ENCODE measurements around the gene WWOX. TPM values are rescaled to one million over a fixed set of nuclear protein-coding genes. Genes with fewer than 3 reads are reported as not detected.
"Not testable (repeated sequence)": the region's sequence is repeated elsewhere in the genome, so short reads cannot be mapped to it uniquely, and the experiment has no call there.

WWOX gene
- total RNA-seq, 1 donor from 2014 or later, result 16.7 TPM

DNA sequence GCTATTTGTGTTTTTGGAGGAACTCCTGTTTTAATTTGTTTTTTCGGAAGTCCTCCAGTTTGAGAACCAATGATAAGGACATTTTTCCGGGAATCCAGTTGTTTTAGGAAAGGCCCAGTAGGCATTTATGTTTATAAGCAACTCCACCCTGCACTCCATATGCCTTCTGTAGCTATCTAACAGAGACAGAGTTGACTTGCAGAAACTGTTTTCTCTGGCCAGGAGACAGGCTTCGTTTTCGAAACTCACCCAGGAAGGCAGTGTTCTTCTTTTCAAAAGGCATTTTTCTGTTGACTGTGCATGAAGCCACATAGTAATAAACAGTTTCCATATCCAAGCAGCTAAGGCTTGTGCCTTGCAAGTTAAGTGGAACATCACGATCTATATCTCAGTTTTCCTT is 587.1 kb downstream of the WWOX start:
- Histone ChIP-seq H3K27me3 (ENCODE audit: control insufficient read depth in 3 of 3, insufficient read depth in 3 of 3, low read length in 3 of 3) (no peaks in the 10 kb centered on the region), H3K4me3 (ENCODE audit: low read length in 3 of 3) (no peak overlapping the region), H3K27ac (ENCODE audit: low read depth, low read length) (no peak overlapping the region), H3K9ac (ENCODE audit: low read depth in 1 of 3, low read length in 3 of 3) (no peak overlapping the region), H3K4me1 (ENCODE audit: control insufficient read depth in 3 of 3, insufficient read depth in 3 of 3, low read length in 3 of 3) (peaks cover 10 to 21% (median 13%) of the 10 kb centered on the region in 3 donors), H3K36me3 (ENCODE audit: control insufficient read depth in 3 of 3, insufficient read depth in 3 of 3, low read length in 3 of 3) (no peaks in the 10 kb centered on the region), H3K9me3 (ENCODE audit: control insufficient read depth in 3 of 3, low read length in 3 of 3) (no peaks in the 10 kb centered on the region)

- no peak overlapping the region for H3K9ac ChIP-seq (ENCODE audit: low read depth in 1 of 3, low read length in 3 of 3)
- H3K27ac ChIP-seq (ENCODE audit: low read depth, low read length), result no peak overlapping the region
- H3K27me3 ChIP-seq (ENCODE audit: control insufficient read depth in 3 of 3, insufficient read depth in 3 of 3, low read length in 3 of 3), result no peaks in the 10 kb centered on the region
- H3K4me1 ChIP-seq (ENCODE audit: control insufficient read depth in 3 of 3, insufficient read depth in 3 of 3, low read length in 3 of 3), result peaks cover 5 to 15% (median 7%) of the 10 kb centered on the region in 3 donors
- no peaks in the 10 kb centered on the region for H3K9me3 ChIP-seq (ENCODE audit: control insufficient read depth in 3 of 3, low read length in 3 of 3)
- no peak overlapping the region for H3K4me3 ChIP-seq (ENCODE audit: low read length in 3 of 3)
- no peaks in the 10 kb centered on the region for H3K36me3 ChIP-seq (ENCODE audit: control insufficient read depth in 3 of 3, insufficient read depth in 3 of 3, low read length in 3 of 3)
These were observed 589.6 kb downstream of the WWOX start for GRCh38 chr16:78689028-78689427.

GRCh38 chr16:78689536-78689935 is 590.1 kb downstream of the WWOX start:
- Histone ChIP-seq H3K36me3 (ENCODE audit: control insufficient read depth in 3 of 3, insufficient read depth in 3 of 3, low read length in 3 of 3) (no peaks in the 10 kb centered on the region), H3K27me3 (ENCODE audit: control insufficient read depth in 3 of 3, insufficient read depth in 3 of 3, low read length in 3 of 3) (no peaks in the 10 kb centered on the region), H3K9ac (ENCODE audit: low read depth in 1 of 3, low read length in 3 of 3) (no peak overlapping the region), H3K4me1 (ENCODE audit: control insufficient read depth in 3 of 3, insufficient read depth in 3 of 3, low read length in 3 of 3) (peaks cover 0 to 10% (median 2%) of the 10 kb centered on the region in 3 donors), H3K4me3 (ENCODE audit: low read length in 3 of 3) (no peak overlapping the region), H3K9me3 (ENCODE audit: control insufficient read depth in 3 of 3, low read length in 3 of 3) (no peaks in the 10 kb centered on the region), H3K27ac (ENCODE audit: low read depth, low read length) (no peak overlapping the region)

- no peak overlapping the region for H3K9ac ChIP-seq (ENCODE audit: low read depth in 1 of 3, low read length in 3 of 3)
- H3K36me3 ChIP-seq (ENCODE audit: control insufficient read depth in 3 of 3, insufficient read depth in 3 of 3, low read length in 3 of 3), result no peaks in the 10 kb centered on the region
- peaks cover 0 to 1% (median 0%) of the 10 kb centered on the region in 3 donors for H3K4me1 ChIP-seq (ENCODE audit: control insufficient read depth in 3 of 3, insufficient read depth in 3 of 3, low read length in 3 of 3)
- no peaks in the 10 kb centered on the region for H3K27me3 ChIP-seq (ENCODE audit: control insufficient read depth in 3 of 3, insufficient read depth in 3 of 3, low read length in 3 of 3)
- H3K9me3 ChIP-seq (ENCODE audit: control insufficient read depth in 3 of 3, low read length in 3 of 3), result no peaks in the 10 kb centered on the region
- no peak overlapping the region for H3K4me3 ChIP-seq (ENCODE audit: low read length in 3 of 3)
- no peak overlapping the region for H3K27ac ChIP-seq (ENCODE audit: low read depth, low read length)
These were observed 591.1 kb downstream of the WWOX start for GRCh38 chr16:78690510-78690909.

DNA sequence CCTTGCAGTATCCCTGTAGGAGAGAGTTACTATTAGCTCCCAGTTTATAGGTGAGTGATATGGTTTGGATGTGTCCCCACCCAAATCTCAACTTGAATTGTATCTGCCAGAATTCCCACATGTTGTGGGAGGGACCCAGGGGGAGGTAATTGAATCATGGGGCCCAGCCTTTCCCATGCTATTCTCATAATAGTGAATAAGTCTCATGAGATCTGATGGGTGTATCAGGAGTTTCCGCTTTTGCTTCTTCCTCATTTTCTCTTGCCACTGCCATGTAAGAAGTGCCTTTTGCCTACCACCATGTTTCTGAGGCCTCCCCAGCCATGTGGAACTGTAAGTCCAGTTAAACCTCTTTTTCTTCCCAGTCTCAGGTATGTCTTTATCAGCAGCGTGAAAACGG is 592.3 kb downstream of the WWOX start:
- H3K27ac ChIP-seq (ENCODE audit: low read depth, low read length); H3K27me3 ChIP-seq (ENCODE audit: control insufficient read depth in 3 of 3, insufficient read depth in 3 of 3, low read length in 3 of 3); H3K9ac ChIP-seq (ENCODE audit: low read depth in 1 of 3, low read length in 3 of 3); H3K4me1 ChIP-seq (ENCODE audit: control insufficient read depth in 3 of 3, insufficient read depth in 3 of 3, low read length in 3 of 3); H3K9me3 ChIP-seq (ENCODE audit: control insufficient read depth in 3 of 3, low read length in 3 of 3); H3K36me3 ChIP-seq (ENCODE audit: control insufficient read depth in 3 of 3, insufficient read depth in 3 of 3, low read length in 3 of 3); H3K4me3 ChIP-seq (ENCODE audit: low read length in 3 of 3): not testable (repeated sequence)

DNA sequence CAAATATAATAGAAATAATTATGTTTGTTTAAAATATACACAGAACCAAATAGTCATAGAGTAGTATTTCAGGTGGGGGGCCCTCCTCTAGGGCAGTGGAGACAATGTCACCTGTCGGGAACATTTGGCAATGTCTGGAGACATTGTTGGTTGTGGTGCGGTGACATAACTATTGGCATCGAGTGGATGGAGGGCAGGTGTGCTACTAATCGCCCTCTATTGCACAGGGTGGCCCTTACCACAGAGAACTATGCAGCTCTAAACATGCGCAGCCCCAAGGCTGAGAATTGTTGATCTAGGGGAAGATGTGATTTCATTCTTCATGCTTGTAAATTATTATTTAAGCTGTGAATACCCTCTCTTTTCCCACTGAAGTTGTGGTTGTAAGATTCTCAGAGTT is 594.0 kb downstream of the WWOX start:
- Histone ChIP-seq H3K27me3 (ENCODE audit: control insufficient read depth in 3 of 3, insufficient read depth in 3 of 3, low read length in 3 of 3) (no peaks in the 10 kb centered on the region), H3K4me3 (ENCODE audit: low read length in 3 of 3) (no peak overlapping the region), H3K9me3 (ENCODE audit: control insufficient read depth in 3 of 3, low read length in 3 of 3) (no peaks in the 10 kb centered on the region), H3K9ac (ENCODE audit: low read depth in 1 of 3, low read length in 3 of 3) (no peak overlapping the region), H3K27ac (ENCODE audit: low read depth, low read length) (no peak overlapping the region), H3K4me1 (ENCODE audit: control insufficient read depth in 3 of 3, insufficient read depth in 3 of 3, low read length in 3 of 3) (no peaks in the 10 kb centered on the region), H3K36me3 (ENCODE audit: control insufficient read depth in 3 of 3, insufficient read depth in 3 of 3, low read length in 3 of 3) (no peaks in the 10 kb centered on the region)

DNA sequence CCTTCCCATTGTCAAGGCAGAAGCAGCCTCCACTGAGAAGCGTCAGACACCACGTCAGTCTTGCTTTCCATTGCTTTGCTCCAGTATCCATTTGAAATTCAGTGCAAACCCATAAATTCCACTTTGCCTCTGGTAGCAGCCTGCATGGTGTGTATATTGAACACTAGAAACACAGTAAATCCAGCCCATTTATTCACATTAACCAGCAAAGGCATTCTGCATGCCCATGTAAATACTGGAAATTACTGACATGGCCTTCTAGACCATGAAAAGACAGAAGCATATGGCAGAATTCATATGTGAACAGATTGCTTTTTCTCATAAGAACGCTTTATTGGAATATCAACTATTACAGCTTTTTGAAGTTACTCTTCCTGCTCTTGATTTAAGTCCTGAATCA is 595.0 kb downstream of the WWOX start:
- H3K4me3 ChIP-seq (ENCODE audit: low read length in 3 of 3), result no peak overlapping the region

GRCh38 chr16:78695391-78695790 is 595.9 kb downstream of the WWOX start:
- no peaks in the 10 kb centered on the region for H3K36me3 ChIP-seq (ENCODE audit: control insufficient read depth in 3 of 3, insufficient read depth in 3 of 3, low read length in 3 of 3)
- no peaks in the 10 kb centered on the region for H3K27me3 ChIP-seq (ENCODE audit: control insufficient read depth in 3 of 3, insufficient read depth in 3 of 3, low read length in 3 of 3)
- H3K9ac ChIP-seq (ENCODE audit: low read depth in 1 of 3, low read length in 3 of 3), result no peak overlapping the region
- no peak overlapping the region for H3K27ac ChIP-seq (ENCODE audit: low read depth, low read length)
- H3K4me3 ChIP-seq (ENCODE audit: low read length in 3 of 3), result no peak overlapping the region
- H3K4me1 ChIP-seq (ENCODE audit: control insufficient read depth in 3 of 3, insufficient read depth in 3 of 3, low read length in 3 of 3), result no peaks in the 10 kb centered on the region
- no peaks in the 10 kb centered on the region for H3K9me3 ChIP-seq (ENCODE audit: control insufficient read depth in 3 of 3, low read length in 3 of 3)

More for the DNA sequence above, 595.0 kb downstream of the WWOX start:
- no peaks in the 10 kb centered on the region for H3K9me3 ChIP-seq (ENCODE audit: control insufficient read depth in 3 of 3, low read length in 3 of 3)
- H3K27ac ChIP-seq (ENCODE audit: low read depth, low read length), result no peak overlapping the region
- no peaks in the 10 kb centered on the region for H3K36me3 ChIP-seq (ENCODE audit: control insufficient read depth in 3 of 3, insufficient read depth in 3 of 3, low read length in 3 of 3)
- no peaks in the 10 kb centered on the region for H3K27me3 ChIP-seq (ENCODE audit: control insufficient read depth in 3 of 3, insufficient read depth in 3 of 3, low read length in 3 of 3)
- no peak overlapping the region for H3K9ac ChIP-seq (ENCODE audit: low read depth in 1 of 3, low read length in 3 of 3)
- H3K4me1 ChIP-seq (ENCODE audit: control insufficient read depth in 3 of 3, insufficient read depth in 3 of 3, low read length in 3 of 3), result no peaks in the 10 kb centered on the region

DNA sequence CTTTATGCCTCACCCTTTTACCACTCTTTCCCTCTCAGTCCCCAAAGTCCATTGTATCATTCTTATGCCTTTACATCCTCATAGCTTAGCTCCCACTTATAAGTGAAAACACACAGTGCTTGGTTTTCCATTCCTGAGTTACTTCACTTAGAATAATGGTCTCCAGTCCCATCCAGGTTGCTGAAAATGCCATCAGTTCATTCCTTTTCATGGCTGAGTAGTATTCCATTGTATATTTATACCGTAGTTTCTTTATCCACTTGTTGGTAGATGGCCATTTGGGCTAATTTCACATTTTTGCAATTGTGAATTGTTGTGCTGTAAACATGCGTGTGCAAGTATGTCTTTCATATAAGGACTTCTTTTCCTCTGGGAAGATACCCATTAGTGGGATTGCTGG is 597.3 kb downstream of the WWOX start:
- H3K27me3 ChIP-seq (ENCODE audit: control insufficient read depth in 3 of 3, insufficient read depth in 3 of 3, low read length in 3 of 3), result no peaks in the 10 kb centered on the region
- H3K4me3 ChIP-seq (ENCODE audit: low read length in 3 of 3), result no peak overlapping the region
- H3K9ac ChIP-seq (ENCODE audit: low read depth in 1 of 3, low read length in 3 of 3), result no peak overlapping the region
- H3K27ac ChIP-seq (ENCODE audit: low read depth, low read length), result no peak overlapping the region
- no peaks in the 10 kb centered on the region for H3K36me3 ChIP-seq (ENCODE audit: control insufficient read depth in 3 of 3, insufficient read depth in 3 of 3, low read length in 3 of 3)
- no peaks in the 10 kb centered on the region for H3K9me3 ChIP-seq (ENCODE audit: control insufficient read depth in 3 of 3, low read length in 3 of 3)
- no peaks in the 10 kb centered on the region for H3K4me1 ChIP-seq (ENCODE audit: control insufficient read depth in 3 of 3, insufficient read depth in 3 of 3, low read length in 3 of 3)

GRCh38 chr16:78697426-78697825 is 598.0 kb downstream of the WWOX start:
- H3K27me3 ChIP-seq (ENCODE audit: control insufficient read depth in 3 of 3, insufficient read depth in 3 of 3, low read length in 3 of 3), result no peaks in the 10 kb centered on the region
- H3K36me3 ChIP-seq (ENCODE audit: control insufficient read depth in 3 of 3, insufficient read depth in 3 of 3, low read length in 3 of 3), result no peaks in the 10 kb centered on the region
- H3K4me1 ChIP-seq (ENCODE audit: control insufficient read depth in 3 of 3, insufficient read depth in 3 of 3, low read length in 3 of 3), result no peaks in the 10 kb centered on the region

GRCh38 chr16:78703936-78704335 is 604.5 kb downstream of the WWOX start:
- H3K36me3 ChIP-seq (ENCODE audit: control insufficient read depth in 3 of 3, insufficient read depth in 3 of 3, low read length in 3 of 3), result no peaks in the 10 kb centered on the region
- H3K4me3 ChIP-seq (ENCODE audit: low read length in 3 of 3), result no peak overlapping the region
- H3K4me1 ChIP-seq (ENCODE audit: control insufficient read depth in 3 of 3, insufficient read depth in 3 of 3, low read length in 3 of 3), result no peaks in the 10 kb centered on the region
- peaks cover 2 to 6% (median 5%) of the 10 kb centered on the region in 3 donors for H3K9me3 ChIP-seq (ENCODE audit: control insufficient read depth in 3 of 3, low read length in 3 of 3)
- H3K27ac ChIP-seq (ENCODE audit: low read depth, low read length), result no peak overlapping the region
- no peak overlapping the region for H3K9ac ChIP-seq (ENCODE audit: low read depth in 1 of 3, low read length in 3 of 3)
- no peaks in the 10 kb centered on the region for H3K27me3 ChIP-seq (ENCODE audit: control insufficient read depth in 3 of 3, insufficient read depth in 3 of 3, low read length in 3 of 3)

More at GRCh38 chr16:78697426-78697825, 598.0 kb downstream of the WWOX start:
- Histone ChIP-seq H3K9ac (ENCODE audit: low read depth in 1 of 3, low read length in 3 of 3) (no peak overlapping the region), H3K4me3 (ENCODE audit: low read length in 3 of 3) (no peak overlapping the region), H3K9me3 (ENCODE audit: control insufficient read depth in 3 of 3, low read length in 3 of 3) (no peaks in the 10 kb centered on the region), H3K27ac (ENCODE audit: low read depth, low read length) (no peak overlapping the region)
